GM06990 (cell line): Measurements from ENCODE around the gene HSD17B11.

ENCODE experiments used
- DNase-seq: peaks from one replicate; pipeline ENCODE4 v3.0.0-alpha.2; 2011; ENCODE audit not compliant: insufficient read length; ENCODE audit errors: extremely low read depth
- H3K27me3 ChIP-seq: replicated peaks from 2 replicates; pipeline ENCODE4 v1.6.0; 2011; ENCODE audit warnings: low read length; ENCODE audit not compliant: control insufficient read depth, insufficient read depth
- H3K36me3 ChIP-seq: 2 replicates; pipeline ENCODE4 v1.5.1; 2011; ENCODE audit warnings: low read length; ENCODE audit not compliant: control insufficient read depth, insufficient read depth
- H3K4me3 ChIP-seq: replicated peaks from 2 replicates; pipeline ENCODE4 v1.5.1; 2011; ENCODE audit warnings: low read depth, mild to moderate bottlenecking, control low read depth, low read length
- CTCF ChIP-seq: IDR thresholded peaks from 2 replicates; pipeline ENCODE4 v1.5.1; 2011; ENCODE audit warnings: low read length, control low read depth, mild to moderate bottlenecking, inconsistent platforms; ENCODE audit not compliant: insufficient read depth, poor library complexity, severe bottlenecking

HSD17B11 gene

GRCh38 chr4:87330761-87331160, 60.2 kb downstream of the HSD17B11 start:
- no peaks in the 10 kb centered on the region for H3K27me3 ChIP-seq
- DNase-seq: no peak
- TF ChIP-seq CTCF: no peak
- no peaks in the 10 kb centered on the region for H3K36me3 ChIP-seq
- H3K4me3 ChIP-seq: no peak overlapping the region

GRCh38 chr4:87327136-87327535, 63.9 kb downstream of the HSD17B11 start:
- no peak for DNase-seq
- H3K27me3 ChIP-seq: no peaks in the 10 kb centered on the region
- no peak overlapping the region for H3K4me3 ChIP-seq
- no peaks in the 10 kb centered on the region for H3K36me3 ChIP-seq
- TF ChIP-seq CTCF: no peak

DNA sequence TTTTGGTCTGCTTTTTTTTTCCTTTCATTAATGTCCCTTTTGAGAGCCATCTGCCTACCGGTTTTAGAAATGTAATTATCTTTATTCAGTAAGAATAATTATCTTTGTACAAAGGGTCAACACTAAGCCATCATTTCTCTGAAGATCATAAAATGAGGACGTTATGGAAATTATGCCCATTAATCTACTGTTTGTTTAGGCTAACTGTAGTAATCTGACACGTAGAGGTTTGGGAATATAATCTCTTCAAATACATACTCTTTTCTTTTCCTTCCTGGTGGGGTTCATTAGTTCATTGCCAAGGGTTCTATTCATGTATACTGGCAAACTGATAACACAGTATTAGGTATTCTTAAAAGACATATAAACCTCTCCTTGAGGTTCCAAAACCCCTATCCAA, 64.5 kb downstream of the HSD17B11 start:
- no peak for DNase-seq
- Histone ChIP-seq H3K27me3 (no peaks in the 10 kb centered on the region), H3K36me3 (no peaks in the 10 kb centered on the region), H3K4me3 (no peak overlapping the region)
- TF ChIP-seq CTCF: no peak

DNA sequence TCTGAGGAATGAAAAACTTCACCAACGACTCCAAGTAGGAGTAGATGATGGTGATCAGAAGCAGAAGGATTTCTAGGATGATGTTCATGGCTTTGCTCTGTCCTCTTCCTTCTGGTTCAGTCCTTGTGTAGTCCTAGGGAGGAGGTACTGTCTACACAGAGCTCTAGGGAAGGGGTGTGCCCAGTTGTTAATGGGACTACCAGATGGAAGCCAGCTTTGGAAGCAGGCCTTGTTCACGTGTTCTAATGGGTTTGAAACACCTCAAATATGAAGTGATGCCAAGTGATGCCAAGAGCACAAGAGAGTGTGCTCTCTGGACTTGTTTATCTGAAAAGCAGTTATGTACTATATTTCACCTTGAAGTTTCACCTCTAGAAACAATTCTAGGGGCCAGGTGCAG, 68.2 kb downstream of the HSD17B11 start, which contains the start of gene HSD17B13:
HSD17B13 (minus strand) TSS at position 129 of the 400 bp plus-strand sequence; CDS start at position 88, 41 bp downstream.
- no peak for TF ChIP-seq CTCF
- H3K27me3 ChIP-seq: no peaks in the 10 kb centered on the region
- H3K36me3 ChIP-seq: no peaks in the 10 kb centered on the region
- H3K4me3 ChIP-seq: no peak within 1 kb of the TSS
- no peak for DNase-seq

DNA sequence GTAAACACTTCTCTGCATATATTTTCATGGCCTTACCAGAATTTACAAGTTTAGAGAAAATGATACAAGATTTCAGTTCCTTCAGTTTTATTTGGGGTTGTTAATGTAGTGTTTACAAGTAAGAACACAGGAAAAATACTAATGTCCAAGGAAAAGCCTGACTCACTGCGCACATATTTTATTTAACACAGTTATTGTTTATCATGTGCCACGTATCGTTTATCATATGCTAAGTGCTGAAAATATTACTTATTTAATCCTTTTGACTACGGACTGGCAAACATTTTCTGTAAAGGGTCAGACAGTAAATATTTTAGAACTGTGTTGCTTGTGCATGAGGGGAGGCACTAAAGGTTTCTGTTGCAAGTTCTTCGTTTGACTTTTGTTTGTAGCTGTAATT, 69.1 kb downstream of the HSD17B11 start:
- Histone ChIP-seq H3K4me3 (no peak overlapping the region), H3K27me3 (no peaks in the 10 kb centered on the region), H3K36me3 (no peaks in the 10 kb centered on the region)
- DNase-seq: no peak
- TF ChIP-seq CTCF: no peak

DNA sequence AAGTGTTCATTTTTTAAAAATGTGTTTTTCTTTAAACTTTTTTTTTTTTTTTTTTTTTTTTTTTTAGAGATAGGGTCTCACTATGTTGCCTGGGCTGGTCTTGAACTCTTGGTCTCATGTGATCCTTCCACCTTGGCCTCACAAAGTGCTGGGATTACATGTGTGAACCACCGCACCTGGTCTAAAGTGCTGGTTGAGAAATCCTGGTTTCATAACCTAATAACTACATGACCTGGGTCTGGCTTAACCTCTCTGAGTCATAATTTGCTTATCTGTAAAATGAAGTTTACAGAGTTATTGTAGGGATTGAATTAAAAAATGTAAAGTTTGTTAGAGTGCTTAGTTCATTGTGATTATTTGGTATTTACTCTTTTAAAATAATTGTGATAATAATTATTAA, 73.5 kb downstream of the HSD17B11 start:
- DNase-seq: no peak
- Histone ChIP-seq H3K27me3 (no peaks in the 10 kb centered on the region), H3K4me3 (no peak overlapping the region), H3K36me3 (no peaks in the 10 kb centered on the region)
- no peak for TF ChIP-seq CTCF
